Measurements from ENCODE around the gene CCDC87. TPM values are rescaled to one million over a fixed set of nuclear protein-coding genes. Genes with fewer than 3 reads are reported as not detected.

The CCDC87 gene
- total and polyA plus RNA-seq, 2 of the 8 experiments (the other 6 are each of a cell fraction or from before 2014, with no cell fraction given), result 0.32 to 0.99 TPM

GRCh38 chr11:66564538-66564937 lies 28.3 kb downstream of the CCDC87 start (continued):
- TF ChIP-seq EZH2 (IDR thresholded peaks at IDR 0.05; ENCODE audit: low read depth, low read length, severe bottlenecking), result no peak
